Skeletal muscle tissue (tissue), 4 donors: ENCODE results near the gene NMNAT2. TPM values are rescaled to one million over a fixed set of nuclear protein-coding genes. Genes with fewer than 3 reads are reported as not detected.

Source experiments
- H3K27ac ChIP-seq: one replicate; pipeline ENCODE4 v1.7.0; 2013; ENCODE audit warnings: mild to moderate bottlenecking, low read depth, low read length, inconsistent platforms
- H3K27me3 ChIP-seq, 3 donors: one replicate each; pipeline ENCODE4 v1.7.0; 2013; ENCODE audit warnings: low read length in 3 of 3; ENCODE audit not compliant: control insufficient read depth in 3 of 3, insufficient read depth in 3 of 3
- H3K36me3 ChIP-seq, 3 donors: one replicate each; pipeline ENCODE4 v1.7.0; 2013; ENCODE audit warnings: low read length in 3 of 3; ENCODE audit not compliant: control insufficient read depth in 3 of 3, insufficient read depth in 3 of 3
- H3K4me1 ChIP-seq, 3 donors: one replicate each; pipeline ENCODE4 v1.7.0; 2013; ENCODE audit warnings: low read length in 3 of 3, mild to moderate bottlenecking in 3 of 3; ENCODE audit not compliant: control insufficient read depth in 3 of 3, insufficient read depth in 3 of 3
- H3K4me3 ChIP-seq, 3 donors: one replicate each; pipeline ENCODE4 v1.7.0; 2013; ENCODE audit warnings: low read length in 3 of 3
- H3K9ac ChIP-seq, 3 donors: one replicate each; pipeline ENCODE4 v1.7.0; 2013; ENCODE audit warnings: low read length in 3 of 3, mild to moderate bottlenecking in 3 of 3, moderate library complexity in 2 of 3, low read depth in 1 of 3
- H3K9me3 ChIP-seq, 3 donors: one replicate each; pipeline ENCODE4 v1.7.0; 2013; ENCODE audit warnings: low read length in 3 of 3; ENCODE audit not compliant: control insufficient read depth in 3 of 3
- total RNA-seq: library from RNA; depleted of rRNA; stranded (reverse); fragments of >200 nt; gene quantifications from one replicate; pipeline ENCODE4 v1.2.3, GENCODE V29; 2014
- donor health status: Osteomylitis.

NMNAT2 gene
- total RNA-seq, 1 donor from 2014 or later: 0.52 TPM

- Histone ChIP-seq H3K9me3 (no peaks in the 10 kb centered on the region), H3K27me3 (no peaks in the 10 kb centered on the region), H3K9ac (no peak overlapping the region), H3K4me3 (no peak overlapping the region), H3K27ac (no peak overlapping the region), H3K4me1 (peaks cover 19 to 21% (median 20%) of the 10 kb centered on the region in 3 donors), H3K36me3 (no peaks in the 10 kb centered on the region)
Observed at GRCh38 chr1:183306317-183307042, 111.7 kb downstream of the NMNAT2 start.

- H3K9ac ChIP-seq: no peak overlapping the region
- no peaks in the 10 kb centered on the region for H3K9me3 ChIP-seq
- H3K4me3 ChIP-seq: no peak overlapping the region
- H3K27me3 ChIP-seq: no peaks in the 10 kb centered on the region
- peaks cover 18 to 23% (median 20%) of the 10 kb centered on the region in 3 donors for H3K4me1 ChIP-seq
- no peaks in the 10 kb centered on the region for H3K36me3 ChIP-seq
- H3K27ac ChIP-seq: no peak overlapping the region
Observed at GRCh38 chr1:183304440-183305107, 113.6 kb downstream of the NMNAT2 start.

GRCh38 chr1:183303901-183304300 is 114.3 kb downstream of the NMNAT2 start:
- H3K4me3 ChIP-seq: no peak overlapping the region
- H3K27ac ChIP-seq: no peak overlapping the region
- no peak overlapping the region for H3K9ac ChIP-seq
- H3K9me3 ChIP-seq: no peaks in the 10 kb centered on the region
- peaks cover 18 to 23% (median 20%) of the 10 kb centered on the region in 3 donors for H3K4me1 ChIP-seq
- H3K36me3 ChIP-seq: no peaks in the 10 kb centered on the region
- no peaks in the 10 kb centered on the region for H3K27me3 ChIP-seq

- H3K27me3 ChIP-seq: no peaks in the 10 kb centered on the region
- no peaks in the 10 kb centered on the region for H3K9me3 ChIP-seq
- no peaks in the 10 kb centered on the region for H3K36me3 ChIP-seq
- H3K4me3 ChIP-seq: no peak overlapping the region
- peaks cover 18 to 23% (median 20%) of the 10 kb centered on the region in 3 donors for H3K4me1 ChIP-seq
- H3K9ac ChIP-seq: no peak overlapping the region
- H3K27ac ChIP-seq: peak overlapping the region; percentile 25
Observed at GRCh38 chr1:183303323-183303645, 114.9 kb downstream of the NMNAT2 start.

GRCh38 chr1:183302452-183303322 is 115.5 kb downstream of the NMNAT2 start:
- Histone ChIP-seq H3K9ac (no peak overlapping the region), H3K9me3 (no peaks in the 10 kb centered on the region), H3K4me1 (peaks cover 18 to 23% (median 20%) of the 10 kb centered on the region in 3 donors), H3K27ac (peak overlapping the region; percentile 25), H3K27me3 (no peaks in the 10 kb centered on the region), H3K4me3 (no peak overlapping the region), H3K36me3 (no peaks in the 10 kb centered on the region)

- Histone ChIP-seq H3K4me1 (peaks cover 15 to 23% (median 17%) of the 10 kb centered on the region in 3 donors), H3K27me3 (no peaks in the 10 kb centered on the region), H3K27ac (no peak overlapping the region), H3K9me3 (no peaks in the 10 kb centered on the region), H3K36me3 (no peaks in the 10 kb centered on the region), H3K4me3 (no peak overlapping the region), H3K9ac (no peak overlapping the region)
Observed at GRCh38 chr1:183301239-183301638, 116.9 kb downstream of the NMNAT2 start.

GRCh38 chr1:183300828-183301227 is 117.4 kb downstream of the NMNAT2 start:
- Histone ChIP-seq H3K27ac (no peak overlapping the region), H3K9me3 (no peaks in the 10 kb centered on the region), H3K36me3 (no peaks in the 10 kb centered on the region), H3K4me3 (no peak overlapping the region), H3K4me1 (peaks cover 15 to 23% (median 17%) of the 10 kb centered on the region in 3 donors), H3K27me3 (no peaks in the 10 kb centered on the region), H3K9ac (no peak overlapping the region)

- H3K9ac ChIP-seq: no peak overlapping the region
- H3K4me1 ChIP-seq: peaks cover 15 to 22% (median 17%) of the 10 kb centered on the region in 3 donors
- H3K9me3 ChIP-seq: no peaks in the 10 kb centered on the region
- H3K4me3 ChIP-seq: no peak overlapping the region
- no peaks in the 10 kb centered on the region for H3K36me3 ChIP-seq
- H3K27me3 ChIP-seq: no peaks in the 10 kb centered on the region
- H3K27ac ChIP-seq: no peak overlapping the region
Observed at GRCh38 chr1:183300395-183300794, 117.8 kb downstream of the NMNAT2 start.

GRCh38 chr1:183296782-183297181 is 121.4 kb downstream of the NMNAT2 start:
- Histone ChIP-seq H3K27ac (no peak overlapping the region), H3K4me1 (peaks cover 0 to 5% (median 4%) of the 10 kb centered on the region in 3 donors), H3K9ac (no peak overlapping the region), H3K9me3 (no peaks in the 10 kb centered on the region), H3K36me3 (no peaks in the 10 kb centered on the region), H3K27me3 (no peaks in the 10 kb centered on the region), H3K4me3 (no peak overlapping the region)
